Neural cell (in vitro differentiated cells): ENCODE measurements around the gene FOXK1. TPM values are rescaled to one million over a fixed set of nuclear protein-coding genes. Genes with fewer than 3 reads are reported as not detected.

Experiments used
- H2AFZ ChIP-seq: fragments of 200-600, 300-800 bp; sonication (generic), shearing (Covaris generic); 2 replicates; pipeline ENCODE4 v1.6.0; 2014; ENCODE audit warnings: low read depth, mild to moderate bottlenecking, antibody characterized with exemption, low read length, moderate library complexity
- H3F3A ChIP-seq: fragments of 200-600 bp; shearing (Covaris generic); 2 replicates; pipeline ENCODE4 v1.6.1; 2016; ENCODE audit warnings: mild to moderate bottlenecking, moderate library complexity, mixed read lengths, antibody characterized with exemption, low read length; ENCODE audit not compliant: insufficient read depth, poor library complexity, severe bottlenecking
- H3K27ac ChIP-seq: fragments of 200-600, 300-800 bp; sonication (generic), shearing (Covaris generic); 2 replicates; pipeline ENCODE4 v1.5.1; 2014; ENCODE audit warnings: mild to moderate bottlenecking, low read length, moderate library complexity
- H3K27me3 ChIP-seq: fragments of 300-800, 200-600 bp; sonication (generic), shearing (Covaris generic); 2 replicates; pipeline ENCODE4 v1.6.0; 2014; ENCODE audit warnings: mild to moderate bottlenecking, low read depth, low read length, moderate library complexity; ENCODE audit not compliant: insufficient read depth
- H3K36me3 ChIP-seq: fragments of 300-800, 200-600 bp; sonication (generic), shearing (Covaris generic); 2 replicates; pipeline ENCODE4 v1.5.1; 2014; ENCODE audit warnings: mild to moderate bottlenecking, antibody characterized with exemption, low read length, moderate library complexity; ENCODE audit not compliant: insufficient read depth
- H3K4me2 ChIP-seq: fragments of 300-800, 200-600 bp; sonication (generic), shearing (Covaris generic); 2 replicates; pipeline ENCODE4 v1.6.0; 2014; ENCODE audit warnings: mild to moderate bottlenecking, low read length
- H3K4me3 ChIP-seq: fragments of 300-800, 200-600 bp; sonication (generic), shearing (Covaris generic); 2 replicates; pipeline ENCODE4 v1.5.1; 2014; ENCODE audit warnings: mild to moderate bottlenecking, low read length, moderate library complexity
- H3K79me2 ChIP-seq: fragments of 200-600 bp; shearing (Covaris generic); replicated peaks from 2 replicates; pipeline ENCODE4 v1.6.0; 2014; ENCODE audit warnings: mild to moderate bottlenecking, low read length, moderate library complexity; ENCODE audit not compliant: insufficient read depth
- H3K9ac ChIP-seq: fragments of 300-800, 200-600 bp; sonication (generic), shearing (Covaris generic); 2 replicates; pipeline ENCODE4 v1.6.1; 2016; ENCODE audit warnings: mild to moderate bottlenecking, low read length, mixed read lengths
- H3K9me2 ChIP-seq: fragments of 200-600 bp; shearing (Covaris generic); 2 replicates; pipeline ENCODE4 v1.6.1; 2016; ENCODE audit warnings: mild to moderate bottlenecking, low read length, mixed read lengths; ENCODE audit not compliant: insufficient read depth
- H3K9me3 ChIP-seq: fragments of 200-600, 300-800 bp; sonication (generic), shearing (Covaris generic); 2 replicates; pipeline ENCODE4 v1.6.1; 2016; ENCODE audit warnings: mild to moderate bottlenecking, mixed run types, low read length, moderate library complexity, mixed read lengths
- H4K20me1 ChIP-seq: fragments of 200-600 bp; shearing (Covaris generic); 2 replicates; pipeline ENCODE4 v1.6.1; 2016; ENCODE audit warnings: mild to moderate bottlenecking, mixed run types; ENCODE audit not compliant: insufficient read depth
- EP300 ChIP-seq: fragments of 450-650 bp; conservative IDR thresholded peaks from 2 replicates; pipeline ENCODE4 v1.6.1; 2014; ENCODE audit warnings: antibody characterized with exemption, mild to moderate bottlenecking, moderate library complexity; ENCODE audit not compliant: poor library complexity, severe bottlenecking
- EZH2 ChIP-seq: fragments of 200-600, 300-800 bp; shearing (Covaris generic), sonication (generic); IDR thresholded peaks from 2 replicates; pipeline ENCODE4 v1.6.1; 2014; ENCODE audit warnings: antibody characterized with exemption, low read length, borderline replicate concordance, mild to moderate bottlenecking; ENCODE audit not compliant: insufficient read depth, poor library complexity, severe bottlenecking
- MXI1 ChIP-seq: fragments of 450-650 bp; conservative IDR thresholded peaks from 2 replicates; pipeline ENCODE4 v1.6.1; 2014; ENCODE audit warnings: antibody characterized with exemption, mild to moderate bottlenecking; ENCODE audit not compliant: poor library complexity, severe bottlenecking
- POLR2AphosphoS5 ChIP-seq: IDR thresholded peaks from 2 replicates; pipeline ENCODE4 v1.6.1; 2012
- RAD21 ChIP-seq: fragments of 450-650 bp; conservative IDR thresholded peaks from 2 replicates; pipeline ENCODE4 v1.6.1; 2014; ENCODE audit warnings: antibody characterized with exemption, mild to moderate bottlenecking, moderate library complexity
- SMC3 ChIP-seq: fragments of 450-650 bp; conservative IDR thresholded peaks from 2 replicates; pipeline ENCODE4 v1.6.1; 2014; ENCODE audit warnings: antibody characterized with exemption, mild to moderate bottlenecking, moderate library complexity; ENCODE audit not compliant: poor library complexity
- TAF1 ChIP-seq: IDR thresholded peaks from 2 replicates; pipeline ENCODE4 v1.6.1; 2012; ENCODE audit warnings: low read depth
- polyA plus RNA-seq: library from polyadenylated mRNA; depleted of rRNA; stranded (reverse); fragments of >200 nt; gene quantifications from 2 replicates; pipeline ENCODE4 v1.2.3, GENCODE V29; 2014
- TF ChIP-seq, protein P1 (sequence below): IDR thresholded peaks from 2 replicates; pipeline ENCODE4 v1.6.1; 2012; ENCODE audit warnings: borderline replicate concordance
- TF ChIP-seq, protein P2 (sequence below): fragments of 450-650 bp; IDR thresholded peaks from 2 replicates; pipeline ENCODE4 v1.5.1; 2014; ENCODE audit warnings: antibody characterized with exemption, mild to moderate bottlenecking, moderate library complexity; ENCODE audit not compliant: poor library complexity, severe bottlenecking

FOXK1 gene
- polyA plus RNA-seq, 1 donor from 2014 or later = 7.4 TPM

DNA sequence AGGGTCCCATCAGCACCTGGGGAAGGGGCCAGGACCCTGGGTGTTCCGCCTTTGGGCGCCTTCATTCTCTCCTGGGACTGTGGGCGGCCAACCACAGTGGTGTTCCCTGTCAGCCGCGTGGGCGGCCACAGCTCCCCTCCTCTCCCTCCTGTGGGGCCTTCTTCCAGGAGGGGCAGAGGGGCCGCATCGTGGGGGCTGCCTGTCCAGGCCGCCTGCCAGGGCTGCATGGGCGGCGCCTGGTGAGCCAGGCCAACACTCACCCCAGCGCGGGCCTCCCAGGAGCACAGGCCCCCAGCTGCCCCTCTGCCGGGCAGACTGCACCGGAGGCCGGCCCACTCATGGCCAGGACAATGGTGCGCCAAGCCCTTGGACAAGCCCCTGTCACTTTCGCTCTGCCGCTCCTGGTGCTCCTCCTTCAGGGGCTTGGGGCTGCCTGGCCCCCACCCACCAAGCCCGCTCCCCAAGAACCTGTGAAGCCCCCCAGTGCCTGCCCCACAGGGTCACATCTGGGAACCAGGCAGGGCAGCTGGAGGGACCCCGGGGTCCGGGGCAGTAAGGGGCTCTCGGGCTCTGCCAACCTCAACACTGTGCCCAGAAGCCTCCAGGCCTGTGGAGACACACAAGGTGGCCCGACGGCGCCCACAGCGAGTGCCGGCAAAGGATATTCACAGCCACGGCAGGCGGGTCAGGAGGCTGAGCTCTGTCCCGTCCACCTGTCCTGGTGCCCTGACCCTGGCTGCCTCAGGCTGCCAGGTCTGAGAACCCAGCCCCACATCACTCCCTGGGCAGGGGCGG, 136.1 kb downstream of the FOXK1 start:
- Histone ChIP-seq H3K36me3 (no peaks in the 10 kb centered on the region), H3K9me3 (no peaks in the 10 kb centered on the region), H3K4me2 (no peak overlapping the region), H3K9me2 (no peaks in the 10 kb centered on the region), H3K79me2 (no peaks in the 10 kb centered on the region), H3K27me3 (no peaks in the 10 kb centered on the region), H3F3A (no peaks in the 10 kb centered on the region), H3K4me3 (no peak overlapping the region), H3K27ac (no peak overlapping the region), H4K20me1 (no peaks in the 10 kb centered on the region), H3K9ac (no peak overlapping the region), H2AFZ (no peak overlapping the region)
- TF ChIP-seq TAF1 = no peak
- no peak for TF ChIP-seq SMC3
- TF ChIP-seq EZH2 = no peak
- TF ChIP-seq, protein P1, sequence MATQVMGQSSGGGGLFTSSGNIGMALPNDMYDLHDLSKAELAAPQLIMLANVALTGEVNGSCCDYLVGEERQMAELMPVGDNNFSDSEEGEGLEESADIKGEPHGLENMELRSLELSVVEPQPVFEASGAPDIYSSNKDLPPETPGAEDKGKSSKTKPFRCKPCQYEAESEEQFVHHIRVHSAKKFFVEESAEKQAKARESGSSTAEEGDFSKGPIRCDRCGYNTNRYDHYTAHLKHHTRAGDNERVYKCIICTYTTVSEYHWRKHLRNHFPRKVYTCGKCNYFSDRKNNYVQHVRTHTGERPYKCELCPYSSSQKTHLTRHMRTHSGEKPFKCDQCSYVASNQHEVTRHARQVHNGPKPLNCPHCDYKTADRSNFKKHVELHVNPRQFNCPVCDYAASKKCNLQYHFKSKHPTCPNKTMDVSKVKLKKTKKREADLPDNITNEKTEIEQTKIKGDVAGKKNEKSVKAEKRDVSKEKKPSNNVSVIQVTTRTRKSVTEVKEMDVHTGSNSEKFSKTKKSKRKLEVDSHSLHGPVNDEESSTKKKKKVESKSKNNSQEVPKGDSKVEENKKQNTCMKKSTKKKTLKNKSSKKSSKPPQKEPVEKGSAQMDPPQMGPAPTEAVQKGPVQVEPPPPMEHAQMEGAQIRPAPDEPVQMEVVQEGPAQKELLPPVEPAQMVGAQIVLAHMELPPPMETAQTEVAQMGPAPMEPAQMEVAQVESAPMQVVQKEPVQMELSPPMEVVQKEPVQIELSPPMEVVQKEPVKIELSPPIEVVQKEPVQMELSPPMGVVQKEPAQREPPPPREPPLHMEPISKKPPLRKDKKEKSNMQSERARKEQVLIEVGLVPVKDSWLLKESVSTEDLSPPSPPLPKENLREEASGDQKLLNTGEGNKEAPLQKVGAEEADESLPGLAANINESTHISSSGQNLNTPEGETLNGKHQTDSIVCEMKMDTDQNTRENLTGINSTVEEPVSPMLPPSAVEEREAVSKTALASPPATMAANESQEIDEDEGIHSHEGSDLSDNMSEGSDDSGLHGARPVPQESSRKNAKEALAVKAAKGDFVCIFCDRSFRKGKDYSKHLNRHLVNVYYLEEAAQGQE = no peak

GRCh38 chr7:4819560-4820404, 137.7 kb downstream of the FOXK1 start:
- H3K36me3 ChIP-seq = no peaks in the 10 kb centered on the region

More at GRCh38 chr7:4819560-4820404, 137.7 kb downstream of the FOXK1 start:
- no peaks in the 10 kb centered on the region for H3K9me2 ChIP-seq
- no peak overlapping the region for H3K9ac ChIP-seq
- H3K4me2 ChIP-seq = no peak overlapping the region
- H2AFZ ChIP-seq = no peak overlapping the region
- H3K4me3 ChIP-seq = no peak overlapping the region
- no peaks in the 10 kb centered on the region for H3F3A ChIP-seq
- H3K27me3 ChIP-seq = no peaks in the 10 kb centered on the region
- H3K79me2 ChIP-seq = no peaks in the 10 kb centered on the region
- H3K9me3 ChIP-seq = no peaks in the 10 kb centered on the region
- no peaks in the 10 kb centered on the region for H4K20me1 ChIP-seq
- H3K27ac ChIP-seq = no peak overlapping the region
- TF ChIP-seq TAF1 = no peak
- TF ChIP-seq MXI1 = no peak
- TF ChIP-seq SMC3 = no peak
- TF ChIP-seq, protein P2, sequence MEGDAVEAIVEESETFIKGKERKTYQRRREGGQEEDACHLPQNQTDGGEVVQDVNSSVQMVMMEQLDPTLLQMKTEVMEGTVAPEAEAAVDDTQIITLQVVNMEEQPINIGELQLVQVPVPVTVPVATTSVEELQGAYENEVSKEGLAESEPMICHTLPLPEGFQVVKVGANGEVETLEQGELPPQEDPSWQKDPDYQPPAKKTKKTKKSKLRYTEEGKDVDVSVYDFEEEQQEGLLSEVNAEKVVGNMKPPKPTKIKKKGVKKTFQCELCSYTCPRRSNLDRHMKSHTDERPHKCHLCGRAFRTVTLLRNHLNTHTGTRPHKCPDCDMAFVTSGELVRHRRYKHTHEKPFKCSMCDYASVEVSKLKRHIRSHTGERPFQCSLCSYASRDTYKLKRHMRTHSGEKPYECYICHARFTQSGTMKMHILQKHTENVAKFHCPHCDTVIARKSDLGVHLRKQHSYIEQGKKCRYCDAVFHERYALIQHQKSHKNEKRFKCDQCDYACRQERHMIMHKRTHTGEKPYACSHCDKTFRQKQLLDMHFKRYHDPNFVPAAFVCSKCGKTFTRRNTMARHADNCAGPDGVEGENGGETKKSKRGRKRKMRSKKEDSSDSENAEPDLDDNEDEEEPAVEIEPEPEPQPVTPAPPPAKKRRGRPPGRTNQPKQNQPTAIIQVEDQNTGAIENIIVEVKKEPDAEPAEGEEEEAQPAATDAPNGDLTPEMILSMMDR = no peak
- no peak for TF ChIP-seq POLR2AphosphoS5
- no peak for TF ChIP-seq EP300
- TF ChIP-seq RAD21 = no peak
- TF ChIP-seq EZH2 = no peak
- TF ChIP-seq, protein P1 = no peak
